HEK293 (cell line): ENCODE data around the gene FNIP1.
A peak's percentile ranks its signal among the peaks of the same experiment; 100 is the strongest.
"Not testable (repeated sequence)": the region's sequence is repeated elsewhere in the genome, so short reads cannot be mapped to it uniquely, and the experiment has no call there.

Source experiments
- CTCF ChIA-PET: fragments of 350-600 bp; formaldehyde crosslinking; extraction: SDS; loops from one replicate; lab custom pipeline; 2021; ENCODE audit warnings: antibody characterized with exemption; lab: Yijun Ruan, JAX
- POLR2A ChIA-PET: fragments of 300-600 bp; formaldehyde crosslinking; extraction: SDS; loops from one replicate; lab custom pipeline; 2020; ENCODE audit warnings: antibody characterized with exemption, inconsistent platforms; lab: Yijun Ruan, JAX
- H3K27ac ChIP-seq: fragments of 200-500 bp; sonication (Bioruptor generic); 2 replicates; pipeline ENCODE4 v1.5.1; 2014; ENCODE audit warnings: low read depth, low read length, control low read depth, inconsistent platforms; ENCODE audit errors: extremely low read depth
- H3K36me3 ChIP-seq, 2 experiments: fragments of 200-500 bp in 1 of 2; sonication (Bioruptor generic) in 1 of 2; 1 replicate in 1 of 2; 2 replicates in 1 of 2; pipeline ENCODE4 v1.5.1; 2014 to 2017; ENCODE audit warnings: inconsistent platforms in 2 of 2, low read length in 2 of 2; ENCODE audit not compliant: control insufficient read depth in 2 of 2, insufficient read depth in 1 of 2
- H3K4me1 ChIP-seq: fragments of 200-500 bp; sonication (Bioruptor generic); 2 replicates; pipeline ENCODE4 v1.5.1; 2014; ENCODE audit warnings: mild to moderate bottlenecking, low read length, inconsistent platforms; ENCODE audit not compliant: control insufficient read depth, insufficient read depth
- H3K4me3 ChIP-seq: 2 replicates; pipeline ENCODE4 v1.5.1; 2011; ENCODE audit warnings: low read depth, mild to moderate bottlenecking, control low read depth, low read length, moderate library complexity
- H3K9me3 ChIP-seq: fragments of 200-500 bp; sonication (Bioruptor generic); 2 replicates; pipeline ENCODE4 v1.5.1; 2014; ENCODE audit warnings: low read depth, low read length, inconsistent platforms; ENCODE audit not compliant: control insufficient read depth, insufficient read depth
- ATF2 ChIP-seq: fragments of 450-650 bp; formaldehyde crosslinking; IDR thresholded peaks from 2 replicates; pipeline ENCODE4 v1.5.1; 2016; ENCODE audit warnings: missing biosample characterization, missing genetic modification characterization, low read depth
- KLF16 ChIP-seq: fragments of 450-650 bp; formaldehyde crosslinking; IDR thresholded peaks from 2 replicates; pipeline ENCODE4 v1.5.1; 2017; ENCODE audit warnings: missing biosample characterization, missing genetic modification characterization
- KLF8 ChIP-seq: fragments of 450-650 bp; formaldehyde crosslinking; IDR thresholded peaks from 2 replicates; pipeline ENCODE4 v1.5.1; 2016; ENCODE audit warnings: missing biosample characterization, missing genetic modification characterization
- OSR2 ChIP-seq: fragments of 450-650 bp; formaldehyde crosslinking; IDR thresholded peaks from 2 replicates; pipeline ENCODE4 v1.5.1; 2016; ENCODE audit warnings: missing biosample characterization, missing genetic modification characterization
- PATZ1 ChIP-seq: fragments of 450-650 bp; formaldehyde crosslinking; IDR thresholded peaks from 2 replicates; pipeline ENCODE4 v1.5.1; 2016; ENCODE audit warnings: missing biosample characterization, missing genetic modification characterization
- SCRT2 ChIP-seq: fragments of 450-650 bp; formaldehyde crosslinking; IDR thresholded peaks from 2 replicates; pipeline ENCODE4 v1.5.1; 2016; ENCODE audit warnings: missing biosample characterization, missing genetic modification characterization
- YY2 ChIP-seq: fragments of 450-650 bp; formaldehyde crosslinking; IDR thresholded peaks from 2 replicates; pipeline ENCODE4 v1.5.1; 2016; ENCODE audit warnings: missing biosample characterization, missing genetic modification characterization
- ZBTB7A ChIP-seq: fragments of 450-650 bp; formaldehyde crosslinking; IDR thresholded peaks from 2 replicates; pipeline ENCODE4 v1.5.1; 2016; ENCODE audit warnings: low read depth, missing biosample characterization, missing genetic modification characterization
- ZNF146 ChIP-seq: fragments of 450-650 bp; formaldehyde crosslinking; IDR thresholded peaks from 2 replicates; pipeline ENCODE4 v1.5.1; 2016; ENCODE audit warnings: missing biosample characterization, missing genetic modification characterization
- ZNF19 ChIP-seq: fragments of 450-650 bp; formaldehyde crosslinking; IDR thresholded peaks from 2 replicates; pipeline ENCODE4; 2016; ENCODE audit warnings: missing biosample characterization, missing genetic modification characterization, low read depth
- ZNF202 ChIP-seq: fragments of 450-650 bp; formaldehyde crosslinking; IDR thresholded peaks from 2 replicates; pipeline ENCODE4 v1.5.1; 2016; ENCODE audit warnings: missing biosample characterization, missing genetic modification characterization, borderline replicate concordance
- ZNF214 ChIP-seq: fragments of 450-650 bp; formaldehyde crosslinking; IDR thresholded peaks from 2 replicates; pipeline ENCODE4 v1.5.1; 2017; ENCODE audit warnings: missing biosample characterization, mild to moderate bottlenecking, missing genetic modification characterization, borderline replicate concordance
- ZNF239 ChIP-seq: fragments of 450-650 bp; formaldehyde crosslinking; IDR thresholded peaks from 2 replicates; pipeline ENCODE4 v1.5.1; 2016; ENCODE audit warnings: missing biosample characterization, missing genetic modification characterization
- ZNF248 ChIP-seq: fragments of 450-650 bp; formaldehyde crosslinking; IDR thresholded peaks from 2 replicates; pipeline ENCODE4 v1.5.1; 2017; ENCODE audit warnings: missing biosample characterization, missing genetic modification characterization
- ZNF280D ChIP-seq: fragments of 450-650 bp; formaldehyde crosslinking; IDR thresholded peaks from 2 replicates; pipeline ENCODE4 v1.5.1; 2016; ENCODE audit warnings: missing biosample characterization, missing genetic modification characterization
- ZNF341 ChIP-seq: fragments of 450-650 bp; formaldehyde crosslinking; IDR thresholded peaks from 2 replicates; pipeline ENCODE4; 2016; ENCODE audit warnings: low read depth, missing biosample characterization, missing genetic modification characterization
- ZNF394 ChIP-seq: fragments of 450-650 bp; formaldehyde crosslinking; IDR thresholded peaks from 2 replicates; pipeline ENCODE4 v1.5.1; 2016; ENCODE audit warnings: missing biosample characterization, missing genetic modification characterization, mild to moderate bottlenecking, moderate library complexity, borderline replicate concordance
- ZNF513 ChIP-seq: fragments of 450-650 bp; IDR thresholded peaks from 2 replicates; pipeline ENCODE4 v1.5.1; 2018; ENCODE audit warnings: missing biosample characterization, missing genetic modification characterization
- ZNF580 ChIP-seq: fragments of 450-650 bp; formaldehyde crosslinking; IDR thresholded peaks from 2 replicates; pipeline ENCODE4 v1.5.1; 2016; ENCODE audit warnings: missing biosample characterization, missing genetic modification characterization
- ZNF623 ChIP-seq: fragments of 450-650 bp; formaldehyde crosslinking; IDR thresholded peaks from 2 replicates; pipeline ENCODE4 v1.5.1; 2016; ENCODE audit warnings: missing biosample characterization, missing genetic modification characterization
- ZNF660 ChIP-seq: fragments of 450-650 bp; IDR thresholded peaks from 2 replicates; pipeline ENCODE4 v1.5.1; 2018; ENCODE audit warnings: missing biosample characterization, mild to moderate bottlenecking, missing genetic modification characterization
- ZNF664 ChIP-seq: fragments of 450-650 bp; formaldehyde crosslinking; IDR thresholded peaks from 2 replicates; pipeline ENCODE4 v1.5.1; 2016; ENCODE audit warnings: missing biosample characterization, missing genetic modification characterization
- ZNF837 ChIP-seq: fragments of 450-650 bp; formaldehyde crosslinking; IDR thresholded peaks from 2 replicates; pipeline ENCODE4 v1.5.1; 2016; ENCODE audit warnings: missing biosample characterization, missing genetic modification characterization

Gene FNIP1

GRCh38 chr5:131735393-131735792, 61.4 kb downstream of the FNIP1 start:
- CTCF ChIA-PET, result no interaction called here
- no peak overlapping the region for H3K4me3 ChIP-seq
- H3K36me3 ChIP-seq, result peaks cover 8 to 12% of the 10 kb centered on the region in 2 experiments
- no peak overlapping the region for H3K27ac ChIP-seq
- H3K9me3 ChIP-seq, result no peaks in the 10 kb centered on the region
- H3K4me1 ChIP-seq, result no peaks in the 10 kb centered on the region
- TF ChIP-seq ATF2 (tag by site-specific recombination) (no peak), KLF16 (no peak), ZNF394 (no peak), ZNF239 (tag by site-specific recombination) (no peak), YY2 (no peak), PATZ1 (no peak), ZNF341 (tag by site-specific recombination) (no peak), ZNF214 (no peak), OSR2 (tag by site-specific recombination) (no peak), ZNF837 (tag by site-specific recombination) (no peak), ZNF19 (no peak), ZNF580 (tag by site-specific recombination) (no peak), SCRT2 (tag by site-specific recombination) (no peak), ZNF248 (no peak), KLF8 (tag by site-specific recombination) (no peak), ZNF660 (tag by site-specific recombination) (no peak), ZNF623 (tag by site-specific recombination) (no peak), ZNF664 (tag by site-specific recombination) (no peak), ZNF513 (no peak), ZBTB7A (tag by site-specific recombination) (no peak)
- POLR2A ChIA-PET, result no interaction called here

GRCh38 chr5:131734939-131735338, 61.9 kb downstream of the FNIP1 start:
- H3K4me3 ChIP-seq, CTCF ChIA-PET, H3K27ac ChIP-seq, POLR2A ChIA-PET, H3K4me1 ChIP-seq, H3K9me3 ChIP-seq: not testable (repeated sequence)
- TF ChIP-seq ZNF202 (tag by site-specific recombination) (0 out of 2 replicates have a peak, but pooled peaks have one; percentile 12), ZNF280D (0 out of 2 replicates have a peak, but pooled peaks have one; percentile 16), ZNF146 (tag by site-specific recombination) (peak; percentile 93), ZNF580 (tag by site-specific recombination) (0 out of 2 replicates have a peak, but pooled peaks have one; percentile 13)
- H3K36me3 ChIP-seq, result peaks cover 10% of the 10 kb centered on the region in 2 experiments

GRCh38 chr5:131729292-131729691, 67.5 kb downstream of the FNIP1 start:
- CTCF ChIA-PET, result not testable (repeated sequence)

More at GRCh38 chr5:131729292-131729691, 67.5 kb downstream of the FNIP1 start:
- H3K9me3 ChIP-seq, H3K27ac ChIP-seq, H3K4me1 ChIP-seq, H3K4me3 ChIP-seq, POLR2A ChIA-PET: not testable (repeated sequence)
- H3K36me3 ChIP-seq, result peaks cover 5 to 12% of the 10 kb centered on the region in 2 experiments; a peak in 2 of 3 replicates
